Activated CD8-positive, alpha-beta memory T cell treated with anti-CD3 and anti-CD28 coated beads for 48 hours (primary cell): Measurements from ENCODE around the gene LIME1.
A peak's percentile ranks its signal among the peaks of the same experiment; 100 is the strongest.
"Not testable (repeated sequence)": the region's sequence is repeated elsewhere in the genome, so short reads cannot be mapped to it uniquely, and the experiment has no call there.

Experiments used
- DNase-seq, 3 experiments: peaks; one replicate each; pipeline ENCODE4 v3.0.0-alpha.2; 2020; ENCODE audit warnings: low read depth in 2 of 3, low spot score in 2 of 3

Gene LIME1

DNA sequence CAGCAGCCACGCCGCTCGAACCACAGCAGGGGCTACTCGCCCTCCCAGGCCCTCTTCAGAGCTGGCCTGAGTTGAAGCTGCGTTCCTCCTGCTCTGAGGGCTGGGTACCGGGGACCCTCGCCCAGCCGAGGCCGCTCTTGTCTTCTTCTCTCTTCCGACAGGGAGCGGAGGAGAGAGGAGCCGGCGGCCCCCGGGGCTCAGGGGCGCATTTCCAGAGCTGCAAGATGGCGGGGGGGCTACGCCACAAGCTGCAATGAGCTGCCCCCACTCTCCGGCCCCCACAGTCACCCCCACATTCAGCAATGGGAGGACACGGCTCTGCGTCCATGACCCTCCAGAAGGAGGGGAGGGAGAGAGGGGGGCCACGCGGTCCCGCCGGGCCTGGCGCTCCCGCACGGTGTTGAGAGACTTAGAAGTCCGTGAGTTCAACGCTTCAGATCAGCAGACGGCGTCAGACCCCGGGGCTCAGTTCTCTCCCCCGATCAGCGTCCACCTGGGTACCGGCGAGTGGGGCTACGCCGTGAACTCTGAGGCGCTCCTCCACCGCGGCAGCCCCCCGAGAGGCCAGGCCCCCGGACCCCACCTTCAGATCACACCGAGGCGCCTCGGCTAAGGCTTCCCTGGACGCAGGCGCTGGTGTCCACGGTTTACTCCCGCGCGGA is 34.7 kb downstream of the LIME1 start:
- no peak for DNase-seq

DNA sequence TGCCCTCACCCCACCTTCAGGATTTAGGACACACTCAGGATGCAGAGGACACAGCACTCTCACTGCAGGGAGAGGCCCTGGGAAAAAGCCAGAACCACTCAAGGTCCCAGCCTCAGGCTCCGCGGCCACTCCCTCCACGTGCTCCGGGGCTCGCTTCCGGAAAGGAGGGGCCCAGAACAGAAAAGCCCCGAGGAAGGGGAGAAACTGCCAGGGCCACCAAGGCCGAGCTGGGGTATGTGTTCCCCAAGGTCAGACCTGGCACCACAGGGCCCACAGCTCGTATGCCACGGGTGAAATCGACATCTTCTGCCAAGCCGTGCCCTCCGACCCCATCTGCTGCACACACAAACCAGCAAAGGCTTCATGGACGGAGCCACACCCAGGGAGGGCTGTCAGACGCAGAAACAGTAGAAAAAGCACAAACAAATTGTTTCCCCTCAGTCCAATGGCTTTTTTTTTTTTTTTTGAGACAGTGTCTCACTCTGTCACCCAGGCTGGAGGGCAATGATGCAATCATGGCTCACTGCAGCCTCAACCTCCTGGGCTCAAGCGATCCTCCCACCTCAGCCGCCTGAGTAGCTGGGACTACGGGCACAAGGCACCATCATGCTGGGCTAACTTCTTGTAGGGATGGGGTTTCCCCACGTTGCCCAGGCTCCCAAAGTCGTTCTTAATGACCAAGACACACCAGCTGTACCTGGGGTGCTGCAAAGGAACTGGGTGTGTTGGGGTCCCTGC is 36.5 kb downstream of the LIME1 start:
- no peak for DNase-seq

DNA sequence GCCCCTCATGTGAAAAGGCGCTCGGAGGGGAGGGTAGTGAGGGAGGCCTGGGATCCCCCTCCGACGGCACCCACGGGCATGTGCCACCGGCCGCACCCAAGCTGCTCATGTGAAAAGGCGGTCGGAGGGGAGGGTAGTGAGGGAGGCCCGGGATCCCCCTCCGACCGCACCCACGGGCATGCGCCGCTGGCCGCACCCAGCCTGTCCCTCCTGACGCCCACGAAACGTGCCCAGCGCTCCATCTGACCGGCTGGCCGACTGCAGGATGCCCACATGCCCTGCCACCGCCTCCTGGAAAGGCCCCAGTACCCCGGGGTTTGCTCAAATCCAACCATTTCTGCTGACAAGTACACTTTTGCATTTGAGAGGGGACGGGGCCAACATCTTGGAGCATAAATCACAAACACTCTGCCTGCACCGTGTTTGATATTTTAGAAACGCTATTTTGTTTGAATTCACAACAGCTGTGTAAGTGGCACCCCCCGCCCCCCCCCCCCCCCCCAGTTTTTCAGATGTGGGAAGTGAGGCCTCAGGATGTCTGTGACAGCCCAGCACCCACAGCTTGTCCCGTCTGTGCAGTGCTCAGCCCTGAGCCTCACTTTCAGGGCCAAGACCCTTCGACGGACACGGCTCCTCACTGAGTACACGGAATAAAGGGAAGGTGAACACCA is 37.2 kb downstream of the LIME1 start:
- DNase-seq = no peak

DNA sequence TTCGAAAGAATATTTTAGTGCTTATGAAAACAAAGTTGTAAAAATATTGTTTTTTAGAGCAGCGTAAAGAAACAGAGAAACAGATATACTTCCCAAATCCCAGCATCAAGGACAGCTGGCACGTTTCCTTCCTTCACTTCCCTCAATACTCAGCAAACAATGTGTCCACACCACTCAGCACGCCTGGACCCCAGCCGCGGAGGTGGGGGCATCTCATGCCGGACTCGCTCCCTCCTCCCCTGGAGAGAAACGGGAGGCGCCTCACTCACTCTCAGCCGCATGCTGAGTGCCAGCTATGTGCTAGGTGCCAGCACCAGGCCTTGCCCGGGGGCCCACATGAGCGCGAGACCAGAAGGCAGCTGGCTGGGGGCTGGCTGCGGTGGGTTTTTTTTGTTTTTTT is 37.8 kb downstream of the LIME1 start:
- no peak for DNase-seq

DNA sequence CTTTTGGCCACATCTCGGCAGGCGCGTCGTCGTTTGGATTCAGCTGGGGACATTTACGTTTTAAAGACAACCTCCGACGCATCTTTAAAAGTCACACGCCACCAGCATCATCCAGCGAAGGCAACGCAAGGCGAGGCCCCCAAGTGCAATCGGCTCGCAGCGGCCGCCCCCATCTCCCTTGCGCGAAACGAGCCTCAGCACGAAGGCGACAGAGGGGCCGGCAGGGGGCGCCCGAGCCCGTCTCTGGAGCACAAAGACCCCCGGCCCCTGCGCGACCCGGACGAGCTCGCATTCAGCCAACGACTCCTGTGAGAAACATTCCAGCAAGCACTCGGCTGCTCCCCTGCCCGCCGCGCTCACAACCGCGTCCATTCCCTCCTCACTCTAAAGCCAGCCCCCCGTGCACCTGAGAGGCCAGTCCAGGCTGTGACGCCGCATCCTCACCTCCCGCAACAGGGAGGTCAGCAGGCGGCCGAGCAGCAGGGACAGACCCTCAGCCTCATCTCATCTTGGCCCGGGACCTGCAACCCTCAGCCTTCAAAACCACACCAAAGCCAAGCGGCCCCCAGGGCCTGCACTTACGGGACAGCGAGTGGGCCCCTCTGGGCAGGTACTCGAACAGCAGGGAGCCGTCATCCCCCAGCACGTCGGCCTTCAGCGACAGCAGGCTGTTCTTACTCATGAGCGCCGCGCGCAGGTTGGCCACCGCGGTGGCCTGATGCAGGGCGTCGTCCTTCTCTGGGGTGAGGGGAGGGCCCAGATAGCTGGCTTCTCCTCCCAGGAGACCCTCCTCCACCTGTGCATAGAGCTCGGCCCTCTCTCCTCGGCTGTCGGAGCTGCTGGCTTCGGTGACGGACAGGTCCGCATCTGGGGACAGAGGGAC is 38.9 kb downstream of the LIME1 start:
- no peak for DNase-seq

DNA sequence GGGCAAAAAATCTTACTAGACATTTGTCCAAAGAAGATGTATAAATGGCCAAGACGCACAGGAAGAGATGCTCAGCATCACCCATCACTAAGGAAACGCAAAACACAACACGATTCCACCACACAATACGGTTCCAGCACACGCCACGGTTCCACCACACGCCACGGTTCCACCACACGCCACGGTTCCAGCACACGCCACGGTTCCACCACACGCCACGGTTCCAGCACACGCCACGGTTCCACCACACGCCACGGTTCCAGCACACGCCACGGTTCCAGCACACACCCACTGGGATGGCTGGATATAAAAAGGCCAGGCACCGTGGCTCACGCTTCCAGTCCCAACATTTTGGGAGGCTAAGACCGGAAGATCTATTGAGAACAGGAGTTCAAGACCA is 40.4 kb downstream of the LIME1 start:
- DNase-seq = not testable (repeated sequence)

DNA sequence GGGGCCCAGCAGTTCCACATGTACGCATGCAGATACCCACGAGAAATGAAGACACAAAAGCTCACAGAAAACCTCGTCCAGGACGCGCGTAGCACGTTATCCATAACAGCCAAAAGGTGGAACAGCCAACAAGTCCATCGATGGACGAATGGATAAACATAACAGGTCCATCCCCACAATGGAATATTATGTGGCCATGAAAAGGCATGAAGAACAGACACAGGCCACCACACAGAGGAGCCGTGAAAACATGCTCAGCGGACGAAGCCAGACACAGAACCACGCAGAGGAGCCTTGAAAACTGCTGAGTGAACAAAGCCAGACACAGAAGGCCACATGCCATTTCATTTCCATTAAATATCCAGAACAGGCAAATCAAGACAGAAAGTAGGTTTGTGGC is 41.1 kb downstream of the LIME1 start:
- no peak for DNase-seq

DNA sequence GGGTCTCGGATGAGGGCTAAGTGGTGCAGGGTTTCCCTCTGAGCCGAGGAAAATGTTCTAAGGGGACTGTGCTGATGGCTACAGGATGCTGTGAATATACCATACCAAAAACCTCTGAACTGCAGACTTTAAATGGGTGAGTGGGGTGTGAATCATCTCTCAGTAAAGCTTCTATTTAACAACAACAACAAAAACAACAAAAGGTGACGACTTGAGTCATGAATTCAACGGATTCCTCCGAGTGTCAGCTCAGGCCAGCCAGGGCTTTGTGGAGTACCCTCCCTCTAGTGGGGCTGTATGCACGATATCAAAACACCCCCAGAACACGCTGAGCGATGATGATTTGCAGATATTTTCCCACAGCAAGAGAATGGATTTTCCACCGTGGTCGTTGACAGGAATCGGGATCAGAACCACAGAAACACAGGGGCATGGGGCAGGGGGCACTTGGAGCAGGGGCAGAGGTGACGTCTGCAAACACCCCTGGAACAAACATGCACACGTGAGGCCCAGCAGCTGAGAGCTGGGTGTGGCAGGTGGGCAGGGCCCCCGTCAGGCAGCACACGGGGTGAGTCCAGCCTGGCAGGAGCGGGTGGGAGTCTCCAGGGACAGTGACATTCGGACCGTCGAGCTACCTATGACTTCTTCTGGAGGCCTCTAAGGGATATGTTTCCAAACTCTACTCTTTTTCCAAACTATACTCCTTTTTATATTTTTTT is 41.7 kb downstream of the LIME1 start:
- no peak for DNase-seq

DNA sequence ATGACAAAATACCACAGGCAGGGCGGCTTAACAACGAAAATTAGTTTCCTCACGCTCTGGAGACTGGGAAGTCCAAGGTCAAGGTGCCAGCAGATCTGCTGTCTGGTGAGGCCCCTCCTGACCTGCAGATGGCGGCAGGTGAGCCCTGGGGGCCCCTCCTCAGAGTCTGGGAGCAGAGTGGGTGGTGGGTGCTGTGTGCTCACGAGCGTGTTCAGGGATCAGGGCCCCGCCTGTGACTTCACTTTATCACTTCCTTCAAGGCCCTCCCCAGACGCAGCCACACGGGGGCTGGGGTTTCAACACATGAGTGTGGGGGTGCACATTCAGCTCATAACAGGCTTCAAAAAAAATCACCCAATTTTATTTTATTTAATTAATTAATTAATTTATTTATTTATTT is 42.4 kb downstream of the LIME1 start:
- no peak for DNase-seq

DNA sequence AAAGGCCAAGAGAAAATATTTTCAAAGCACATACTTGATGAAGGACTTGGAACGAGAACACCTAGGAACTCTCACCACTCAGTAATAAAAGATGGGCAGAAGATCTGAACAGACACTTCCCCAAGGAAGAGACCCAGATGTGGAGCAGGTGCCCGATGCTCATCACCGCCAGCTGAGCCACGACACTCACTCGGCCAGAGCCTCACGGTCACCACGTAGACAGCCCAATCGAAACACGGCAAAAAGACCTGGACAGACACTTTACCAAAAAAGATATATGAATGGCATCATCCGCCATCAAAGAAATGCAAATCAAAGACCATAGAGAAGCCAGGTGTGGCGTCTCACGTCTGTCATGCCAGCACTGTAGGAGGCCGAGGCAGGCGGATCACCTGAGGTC is 44.7 kb downstream of the LIME1 start:
- no peak for DNase-seq

DNA sequence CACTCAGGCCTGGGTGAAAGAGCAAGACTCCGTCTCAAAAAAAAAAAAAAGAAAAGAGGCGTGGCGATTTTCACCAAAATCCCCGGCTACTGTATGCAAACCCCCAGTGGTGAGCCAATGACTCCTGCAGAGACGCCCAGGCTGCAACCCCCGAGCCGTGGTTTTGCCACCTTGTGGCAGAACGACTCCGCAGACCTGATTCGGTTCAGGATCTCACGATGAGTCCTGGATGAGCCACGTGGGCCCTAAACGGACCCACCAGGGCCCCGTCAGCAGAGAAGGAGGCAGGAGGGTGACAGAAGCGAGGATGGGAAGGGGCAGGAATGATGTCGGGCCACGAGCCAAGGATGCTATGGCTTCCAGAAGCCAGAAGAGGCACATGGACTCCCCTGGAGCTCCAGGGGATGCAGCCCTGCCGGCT is 45.6 kb downstream of the LIME1 start:
- DNase-seq = peak in 1 of 3 experiments; percentile 15

DNA sequence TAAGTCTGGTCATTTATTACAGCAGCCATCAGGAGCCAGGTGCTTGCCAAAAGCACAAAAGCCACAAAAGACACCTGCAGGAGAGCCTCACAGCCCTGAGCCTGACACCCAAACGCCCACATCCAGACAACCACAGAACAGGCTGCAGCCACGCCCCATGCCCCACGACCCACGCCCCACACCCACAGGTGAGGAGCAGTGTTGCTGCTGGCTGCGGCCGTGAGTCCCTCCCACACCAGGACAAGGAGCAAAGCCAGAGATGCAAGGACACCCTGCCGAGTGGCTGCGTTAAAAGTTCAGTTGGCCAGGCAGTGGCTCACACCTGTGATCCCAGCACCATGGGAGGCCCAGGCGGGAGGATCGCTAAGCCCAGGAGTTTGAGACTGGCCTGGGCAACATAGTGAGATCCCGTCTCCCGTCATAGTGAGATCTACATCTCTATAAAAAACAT is 46.1 kb downstream of the LIME1 start:
- no peak for DNase-seq

DNA sequence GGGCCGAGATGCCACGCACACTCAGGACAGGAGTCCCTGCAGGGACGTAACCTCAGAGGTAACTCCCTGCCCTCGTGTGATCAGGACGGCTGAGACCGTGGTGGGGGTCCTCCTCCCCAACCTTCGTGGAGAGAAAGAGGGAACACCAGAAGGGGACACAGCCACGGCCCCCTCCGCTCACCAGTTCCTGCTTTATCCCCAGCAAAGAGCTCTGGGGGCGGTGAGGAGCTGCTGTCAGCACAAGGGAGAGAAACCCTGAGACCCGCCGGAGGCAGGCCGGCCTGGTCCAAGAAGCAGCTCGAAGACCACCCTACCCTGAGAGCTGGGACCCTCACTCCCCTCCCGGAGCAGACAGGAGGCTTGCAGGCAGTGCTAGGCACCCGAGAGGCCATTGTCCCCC is 47.5 kb downstream of the LIME1 start:
- DNase-seq = no peak

DNA sequence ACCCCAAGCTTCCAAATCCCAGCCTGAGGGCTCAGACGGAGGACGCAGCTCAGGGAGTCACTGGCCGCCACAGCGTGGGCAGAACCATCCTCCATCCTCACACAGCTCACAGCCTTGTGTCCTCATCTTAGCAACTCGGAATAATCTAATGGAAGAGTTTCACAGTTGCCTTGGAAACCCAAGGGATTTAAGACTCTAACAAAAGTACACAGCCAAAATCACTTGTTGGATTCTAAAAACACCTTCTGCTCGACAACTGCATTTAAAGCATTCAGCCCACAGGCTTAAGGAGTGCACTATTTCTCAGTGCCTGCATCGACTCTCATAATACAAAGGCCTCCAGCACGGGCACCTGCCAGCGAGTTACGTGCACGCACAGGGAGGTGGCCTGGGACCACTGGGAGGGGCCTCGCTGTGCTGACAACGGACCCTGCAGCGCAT is 49.2 kb downstream of the LIME1 start:
- no peak for DNase-seq

DNA sequence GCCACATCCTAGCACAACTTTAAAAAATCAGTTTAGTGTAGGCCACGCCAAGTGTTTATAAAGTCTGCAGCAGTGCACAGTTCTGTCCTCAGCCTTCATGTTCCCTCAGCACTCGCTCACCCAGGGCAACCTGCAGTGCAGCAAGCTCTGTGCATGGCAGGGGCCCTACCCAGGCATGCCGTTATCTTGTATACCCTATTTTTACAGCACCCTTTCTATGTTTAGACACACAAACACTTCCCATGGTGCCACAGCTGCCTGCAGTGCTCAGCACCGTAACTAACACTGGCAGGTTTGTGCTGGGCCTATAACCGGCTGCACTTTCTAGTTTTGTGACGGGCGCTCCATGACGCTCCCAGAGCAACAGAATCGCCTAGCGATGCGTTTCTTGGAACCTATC is 50.8 kb downstream of the LIME1 start:
- no peak for DNase-seq

DNA sequence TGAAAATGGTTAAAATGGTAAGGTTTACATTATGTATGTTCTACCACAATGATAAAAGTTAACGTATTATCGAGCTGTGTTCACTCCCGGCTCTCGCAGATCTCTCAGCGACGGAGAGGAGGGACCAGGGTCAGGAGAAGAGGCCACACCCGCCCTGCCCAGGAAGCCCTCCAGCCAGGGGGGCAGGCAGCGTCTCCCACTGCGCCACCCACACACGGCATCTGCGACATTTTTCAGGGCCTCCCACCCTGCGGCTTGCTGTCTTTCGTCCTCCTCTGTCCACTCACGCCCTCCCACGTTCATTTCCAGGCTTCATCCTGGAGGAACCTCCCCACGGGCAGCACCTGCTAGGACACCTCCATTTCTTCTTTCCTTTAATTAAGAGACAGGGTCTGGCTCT is 51.3 kb downstream of the LIME1 start:
- DNase-seq = no peak
